RWPE2 (cell line): Measurements from ENCODE around the gene ANKRD6.

ENCODE experiments used
- ATAC-seq: fragments of 200-7000 bp; cut with Tn5 transposase; 3 replicates; pipeline ENCODE4 v1.9.1; 2021; ENCODE audit warnings: low read depth
- DNase-seq: peaks from one replicate; pipeline ENCODE4 v3.0.0-alpha.2; 2020; ENCODE audit warnings: low spot score
- H3K27ac ChIP-seq: fragments of 450-650 bp; 2 replicates; pipeline ENCODE4 v1.5.1; 2017; ENCODE audit warnings: mild to moderate bottlenecking; ENCODE audit not compliant: poor library complexity, severe bottlenecking
- H3K27me3 ChIP-seq: fragments of 250-450 bp; sonication (Bioruptor Pico); 2 replicates; pipeline ENCODE4 v1.5.1; 2021; ENCODE audit warnings: mild to moderate bottlenecking, moderate library complexity; ENCODE audit not compliant: insufficient read depth, poor library complexity, severe bottlenecking
- H3K36me3 ChIP-seq: fragments of 250-450 bp; sonication (Bioruptor Pico); 2 replicates; pipeline ENCODE4 v1.5.1; 2020; ENCODE audit warnings: low read depth, mild to moderate bottlenecking, moderate library complexity
- H3K4me1 ChIP-seq: fragments of 250-450 bp; sonication (Bioruptor Pico); 2 replicates; pipeline ENCODE4 v1.5.1; 2021; ENCODE audit warnings: mild to moderate bottlenecking, moderate library complexity; ENCODE audit not compliant: insufficient read depth, poor library complexity, severe bottlenecking
- H3K4me3 ChIP-seq: fragments of 250-450 bp; sonication (Bioruptor Pico); 2 replicates; pipeline ENCODE4 v1.5.1; 2021; ENCODE audit warnings: mild to moderate bottlenecking, moderate library complexity; ENCODE audit not compliant: severe bottlenecking
- H3K9me3 ChIP-seq: fragments of 250-450 bp; sonication (Bioruptor Pico); 2 replicates; pipeline ENCODE4 v1.5.1; 2021; ENCODE audit warnings: mild to moderate bottlenecking, moderate library complexity; ENCODE audit not compliant: severe bottlenecking
- CTCF ChIP-seq: fragments of 450-650 bp; IDR thresholded peaks from one replicate; pipeline ENCODE4 v1.5.1; 2017; ENCODE audit warnings: mild to moderate bottlenecking, moderate library complexity; ENCODE audit not compliant: poor library complexity, severe bottlenecking

Gene ANKRD6

GRCh38 chr6:89520736-89521135 is 87.8 kb downstream of the ANKRD6 start:
- no peaks in the 10 kb centered on the region for H3K36me3 ChIP-seq
- DNase-seq (no peak), ATAC-seq (no peak)
- no peaks in the 10 kb centered on the region for H3K27me3 ChIP-seq
- TF ChIP-seq CTCF, result no peak
- no peaks in the 10 kb centered on the region for H3K4me1 ChIP-seq
- no peak overlapping the region for H3K27ac ChIP-seq
- H3K4me3 ChIP-seq, result no peak overlapping the region
- no peaks in the 10 kb centered on the region for H3K9me3 ChIP-seq

- Histone ChIP-seq H3K36me3 (no peaks in the 10 kb centered on the region), H3K27ac (no peak overlapping the region), H3K9me3 (no peaks in the 10 kb centered on the region), H3K27me3 (no peaks in the 10 kb centered on the region), H3K4me1 (no peaks in the 10 kb centered on the region), H3K4me3 (no peak overlapping the region)
- ATAC-seq (no peak), DNase-seq (no peak)
- TF ChIP-seq CTCF, result no peak
These were observed 89.8 kb downstream of the ANKRD6 start for GRCh38 chr6:89522778-89523177.

GRCh38 chr6:89525786-89526562 is 93.0 kb downstream of the ANKRD6 start:
- no peak for TF ChIP-seq CTCF
- no peak for DNase-seq
- Histone ChIP-seq H3K27ac (no peak overlapping the region), H3K36me3 (no peaks in the 10 kb centered on the region), H3K4me1 (no peaks in the 10 kb centered on the region), H3K27me3 (no peaks in the 10 kb centered on the region), H3K9me3 (no peaks in the 10 kb centered on the region), H3K4me3 (no peak overlapping the region)
- no peak for ATAC-seq

GRCh38 chr6:89526563-89526869 is 93.6 kb downstream of the ANKRD6 start:
- ATAC-seq (no peak), DNase-seq (no peak)
- no peak overlapping the region for H3K4me3 ChIP-seq
- H3K36me3 ChIP-seq, result no peaks in the 10 kb centered on the region
- H3K27ac ChIP-seq, result no peak overlapping the region
- no peaks in the 10 kb centered on the region for H3K4me1 ChIP-seq
- TF ChIP-seq CTCF, result no peak
- no peaks in the 10 kb centered on the region for H3K9me3 ChIP-seq
- H3K27me3 ChIP-seq, result no peaks in the 10 kb centered on the region

GRCh38 chr6:89527634-89528033 is 94.7 kb downstream of the ANKRD6 start:
- no peak overlapping the region for H3K27ac ChIP-seq
- no peaks in the 10 kb centered on the region for H3K36me3 ChIP-seq
- TF ChIP-seq CTCF, result no peak
- no peak overlapping the region for H3K4me3 ChIP-seq
- ATAC-seq, result peak; percentile 38; the same call in 1 of the 3 replicates
- no peaks in the 10 kb centered on the region for H3K4me1 ChIP-seq
- no peaks in the 10 kb centered on the region for H3K9me3 ChIP-seq
- no peak for DNase-seq
- H3K27me3 ChIP-seq, result no peaks in the 10 kb centered on the region
